Neuron (in vitro differentiated cells): ENCODE results near the gene STMN1.

Source experiments
- H2AFZ ChIP-seq: one replicate; pipeline ENCODE4 v1.6.1; 2013; ENCODE audit warnings: low read depth, mild to moderate bottlenecking, inconsistent platforms, low read length, moderate library complexity
- H3K27me3 ChIP-seq: one replicate; pipeline ENCODE4 v1.6.1; 2013; ENCODE audit warnings: low read length; ENCODE audit not compliant: insufficient read depth
- H3K36me3 ChIP-seq: one replicate; pipeline ENCODE4 v1.6.1; 2013; ENCODE audit warnings: low read length; ENCODE audit not compliant: insufficient read depth
- H3K4me1 ChIP-seq: one replicate; pipeline ENCODE4 v1.6.1; 2013; ENCODE audit warnings: low read length; ENCODE audit not compliant: insufficient read depth
- H3K4me3 ChIP-seq: 2 replicates; pipeline ENCODE4 v1.5.1; 2013; ENCODE audit warnings: mild to moderate bottlenecking, low read length, moderate library complexity
- H3K9me3 ChIP-seq: one replicate; pipeline ENCODE4 v1.6.1; 2013; ENCODE audit warnings: low read length

The STMN1 gene

GRCh38 chr1:25897754-25898153 lies 8.5 kb downstream of the STMN1 start:
- Histone ChIP-seq H3K27me3 (no peaks in the 10 kb centered on the region), H3K9me3 (no peaks in the 10 kb centered on the region), H2AFZ (no peak overlapping the region), H3K36me3 (peaks cover 63% of the 10 kb centered on the region), H3K4me1 (peaks cover 26% of the 10 kb centered on the region), H3K4me3 (no peak overlapping the region)

GRCh38 chr1:25896266-25896665 lies 10.0 kb downstream of the STMN1 start:
- no peak overlapping the region for H3K4me3 ChIP-seq
- H3K36me3 ChIP-seq: peaks cover 49% of the 10 kb centered on the region
- no peaks in the 10 kb centered on the region for H3K9me3 ChIP-seq
- no peak overlapping the region for H2AFZ ChIP-seq
- H3K27me3 ChIP-seq: no peaks in the 10 kb centered on the region
- peaks cover 22% of the 10 kb centered on the region for H3K4me1 ChIP-seq

GRCh38 chr1:25895365-25895990 lies 10.7 kb downstream of the STMN1 start:
- Histone ChIP-seq H3K9me3 (no peaks in the 10 kb centered on the region), H2AFZ (no peak overlapping the region), H3K36me3 (peaks cover 44% of the 10 kb centered on the region), H3K4me3 (no peak overlapping the region), H3K4me1 (peaks cover 15% of the 10 kb centered on the region), H3K27me3 (no peaks in the 10 kb centered on the region)

GRCh38 chr1:25893116-25893515 lies 13.1 kb downstream of the STMN1 start:
- Histone ChIP-seq H2AFZ (no peak overlapping the region), H3K4me1 (peaks cover 11% of the 10 kb centered on the region), H3K9me3 (no peaks in the 10 kb centered on the region), H3K36me3 (peaks cover 38% of the 10 kb centered on the region), H3K4me3 (no peak overlapping the region), H3K27me3 (no peaks in the 10 kb centered on the region)

GRCh38 chr1:25891606-25892005 lies 14.6 kb downstream of the STMN1 start:
- no peak overlapping the region for H3K4me3 ChIP-seq
- peaks cover 11% of the 10 kb centered on the region for H3K4me1 ChIP-seq
- peaks cover 33% of the 10 kb centered on the region for H3K36me3 ChIP-seq
- no peaks in the 10 kb centered on the region for H3K27me3 ChIP-seq
- no peaks in the 10 kb centered on the region for H3K9me3 ChIP-seq
- no peak overlapping the region for H2AFZ ChIP-seq

GRCh38 chr1:25890239-25891034 lies 15.8 kb downstream of the STMN1 start:
- Histone ChIP-seq H3K36me3 (peaks cover 33% of the 10 kb centered on the region), H3K27me3 (no peaks in the 10 kb centered on the region), H3K9me3 (no peaks in the 10 kb centered on the region), H3K4me1 (peaks cover 8% of the 10 kb centered on the region), H2AFZ (no peak overlapping the region), H3K4me3 (no peak overlapping the region)

- Histone ChIP-seq H3K9me3 (no peaks in the 10 kb centered on the region), H3K4me3 (no peak overlapping the region), H3K36me3 (peaks cover 38% of the 10 kb centered on the region), H3K27me3 (no peaks in the 10 kb centered on the region), H3K4me1 (peaks cover 8% of the 10 kb centered on the region), H2AFZ (no peak overlapping the region)
Observed at GRCh38 chr1:25889470-25889869, 16.7 kb downstream of the STMN1 start.

GRCh38 chr1:25888426-25888987 lies 17.7 kb downstream of the STMN1 start:
- no peak overlapping the region for H3K4me3 ChIP-seq
- H3K4me1 ChIP-seq: peaks cover 8% of the 10 kb centered on the region
- H2AFZ ChIP-seq: no peak overlapping the region
- H3K27me3 ChIP-seq: no peaks in the 10 kb centered on the region
- no peaks in the 10 kb centered on the region for H3K9me3 ChIP-seq
- peaks cover 31% of the 10 kb centered on the region for H3K36me3 ChIP-seq

GRCh38 chr1:25885602-25886001 lies 20.6 kb downstream of the STMN1 start:
- no peak overlapping the region for H2AFZ ChIP-seq
- no peak overlapping the region for H3K4me3 ChIP-seq
- no peaks in the 10 kb centered on the region for H3K27me3 ChIP-seq
- peaks cover 27% of the 10 kb centered on the region for H3K36me3 ChIP-seq
- no peaks in the 10 kb centered on the region for H3K9me3 ChIP-seq
- H3K4me1 ChIP-seq: no peaks in the 10 kb centered on the region

GRCh38 chr1:25881266-25881665 lies 25.0 kb downstream of the STMN1 start:
- peaks cover 5% of the 10 kb centered on the region for H3K36me3 ChIP-seq
- no peaks in the 10 kb centered on the region for H3K4me1 ChIP-seq
- H3K4me3 ChIP-seq: no peak overlapping the region
- H3K27me3 ChIP-seq: no peaks in the 10 kb centered on the region
- H2AFZ ChIP-seq: no peak overlapping the region
- H3K9me3 ChIP-seq: no peaks in the 10 kb centered on the region

- no peaks in the 10 kb centered on the region for H3K9me3 ChIP-seq
- no peak overlapping the region for H2AFZ ChIP-seq
- H3K4me1 ChIP-seq: no peaks in the 10 kb centered on the region
- peaks cover 5% of the 10 kb centered on the region for H3K36me3 ChIP-seq
- H3K4me3 ChIP-seq: no peak overlapping the region
- no peaks in the 10 kb centered on the region for H3K27me3 ChIP-seq
Observed at GRCh38 chr1:25880518-25880917, 25.7 kb downstream of the STMN1 start.

GRCh38 chr1:25879675-25880074 lies 26.5 kb downstream of the STMN1 start:
- Histone ChIP-seq H2AFZ (no peak overlapping the region), H3K27me3 (no peaks in the 10 kb centered on the region), H3K9me3 (no peaks in the 10 kb centered on the region), H3K36me3 (no peaks in the 10 kb centered on the region), H3K4me1 (peaks cover under 1% of the 10 kb centered on the region), H3K4me3 (no peak overlapping the region)

GRCh38 chr1:25878690-25879089 lies 27.5 kb downstream of the STMN1 start:
- no peaks in the 10 kb centered on the region for H3K36me3 ChIP-seq
- no peaks in the 10 kb centered on the region for H3K27me3 ChIP-seq
- H3K4me1 ChIP-seq: peaks cover 5% of the 10 kb centered on the region
- no peak overlapping the region for H2AFZ ChIP-seq
- H3K4me3 ChIP-seq: no peak overlapping the region
- no peaks in the 10 kb centered on the region for H3K9me3 ChIP-seq
